ENCODE results near the gene PEX13. TPM values are rescaled to one million over a fixed set of nuclear protein-coding genes. Genes with fewer than 3 reads are reported as not detected.
"Not testable (repeated sequence)": the region's sequence is repeated elsewhere in the genome, so short reads cannot be mapped to it uniquely, and the experiment has no call there.

PEX13 gene
- total RNA-seq, 1 donor from 2014 or later = 23.4 TPM

DNA sequence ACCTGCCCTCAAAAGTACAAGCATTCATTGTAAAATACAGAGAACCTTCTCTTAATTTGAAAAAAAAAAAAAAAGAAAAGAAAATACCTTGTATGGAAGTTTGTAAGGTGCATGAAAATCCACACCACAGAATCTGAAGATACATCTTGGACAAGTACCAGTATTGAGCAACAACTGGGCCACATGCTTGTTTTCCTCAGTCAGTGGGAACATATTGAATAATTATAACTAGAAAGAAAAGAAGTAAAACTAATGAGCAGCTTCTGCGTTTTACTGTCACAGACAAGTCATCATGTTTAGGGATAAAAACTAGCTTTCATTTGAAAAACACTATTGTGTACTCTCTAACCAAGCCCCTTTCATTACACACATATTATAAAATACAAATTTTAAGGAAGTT lies 5.8 kb upstream of the PEX13 start:
- no peak for DNase-seq
- intact Hi-C loops (cut with micrococcal nuclease) = no loop called here
- H3K27me3 ChIP-seq (ENCODE audit: low read depth) = no peaks in the 10 kb centered on the region
- H3K9me3 ChIP-seq (replicated peaks) = no peaks in the 10 kb centered on the region
- peaks cover 16% of the 10 kb centered on the region for H3K4me1 ChIP-seq
- peaks cover 6% of the 10 kb centered on the region for H3K36me3 ChIP-seq
- TF ChIP-seq, protein P1, sequence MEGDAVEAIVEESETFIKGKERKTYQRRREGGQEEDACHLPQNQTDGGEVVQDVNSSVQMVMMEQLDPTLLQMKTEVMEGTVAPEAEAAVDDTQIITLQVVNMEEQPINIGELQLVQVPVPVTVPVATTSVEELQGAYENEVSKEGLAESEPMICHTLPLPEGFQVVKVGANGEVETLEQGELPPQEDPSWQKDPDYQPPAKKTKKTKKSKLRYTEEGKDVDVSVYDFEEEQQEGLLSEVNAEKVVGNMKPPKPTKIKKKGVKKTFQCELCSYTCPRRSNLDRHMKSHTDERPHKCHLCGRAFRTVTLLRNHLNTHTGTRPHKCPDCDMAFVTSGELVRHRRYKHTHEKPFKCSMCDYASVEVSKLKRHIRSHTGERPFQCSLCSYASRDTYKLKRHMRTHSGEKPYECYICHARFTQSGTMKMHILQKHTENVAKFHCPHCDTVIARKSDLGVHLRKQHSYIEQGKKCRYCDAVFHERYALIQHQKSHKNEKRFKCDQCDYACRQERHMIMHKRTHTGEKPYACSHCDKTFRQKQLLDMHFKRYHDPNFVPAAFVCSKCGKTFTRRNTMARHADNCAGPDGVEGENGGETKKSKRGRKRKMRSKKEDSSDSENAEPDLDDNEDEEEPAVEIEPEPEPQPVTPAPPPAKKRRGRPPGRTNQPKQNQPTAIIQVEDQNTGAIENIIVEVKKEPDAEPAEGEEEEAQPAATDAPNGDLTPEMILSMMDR (IDR thresholded peaks at IDR 0.05; ENCODE audit: borderline replicate concordance) = no peak
- H3K27ac ChIP-seq (replicated peaks) = no peak overlapping the region
- no peak overlapping the region for H3K4me3 ChIP-seq

DNA sequence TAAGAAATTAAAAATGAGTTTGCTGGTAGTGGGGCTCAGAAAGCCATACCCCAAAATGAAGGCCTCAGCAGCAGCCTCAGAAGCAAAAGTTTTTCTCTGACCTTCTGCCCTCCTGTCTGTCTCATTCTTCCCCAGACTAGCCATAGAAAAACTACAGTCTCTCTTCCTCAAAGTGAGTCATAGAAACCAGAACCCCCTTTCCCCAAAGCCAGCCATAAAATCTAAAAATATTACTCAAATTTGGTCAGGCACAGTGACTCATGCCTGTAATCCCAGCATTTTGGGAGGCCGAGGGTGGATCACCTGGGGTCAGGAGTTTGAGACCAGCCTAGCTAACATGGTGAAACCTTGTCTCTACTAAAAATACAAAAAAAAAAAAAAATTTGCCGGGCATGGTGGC lies 5.2 kb upstream of the PEX13 start:
- H3K27me3 ChIP-seq (ENCODE audit: low read depth); H3K27ac ChIP-seq (replicated peaks); H3K4me3 ChIP-seq; H3K36me3 ChIP-seq; intact Hi-C loops (cut with micrococcal nuclease); DNase-seq; H3K9me3 ChIP-seq (replicated peaks): not testable (repeated sequence)
- peaks cover 23% of the 10 kb centered on the region for H3K4me1 ChIP-seq

DNA sequence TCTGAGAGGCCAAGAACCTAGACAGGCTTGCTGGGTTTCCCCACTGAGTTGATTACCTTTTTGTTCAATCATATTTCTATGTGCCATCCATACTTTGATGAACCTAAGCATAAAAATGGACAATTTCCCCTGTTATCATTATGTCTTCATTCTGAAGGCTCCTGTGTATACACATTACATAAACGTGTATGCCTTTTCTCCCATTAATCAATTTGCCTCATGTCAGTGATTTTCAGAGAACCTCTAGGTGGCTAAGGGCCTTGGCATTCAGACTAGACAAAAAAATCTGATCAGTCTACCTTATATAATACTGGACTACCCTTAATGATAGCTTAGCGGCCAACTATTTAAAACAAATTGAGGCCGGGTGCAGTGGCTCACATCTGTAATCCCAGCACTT lies 4.1 kb upstream of the PEX13 start:
- H3K4me1 ChIP-seq = peaks cover 34% of the 10 kb centered on the region
- intact Hi-C loops (cut with micrococcal nuclease) = no loop called here
- TF ChIP-seq, protein P1 (IDR thresholded peaks at IDR 0.05; ENCODE audit: borderline replicate concordance) = no peak

DNA sequence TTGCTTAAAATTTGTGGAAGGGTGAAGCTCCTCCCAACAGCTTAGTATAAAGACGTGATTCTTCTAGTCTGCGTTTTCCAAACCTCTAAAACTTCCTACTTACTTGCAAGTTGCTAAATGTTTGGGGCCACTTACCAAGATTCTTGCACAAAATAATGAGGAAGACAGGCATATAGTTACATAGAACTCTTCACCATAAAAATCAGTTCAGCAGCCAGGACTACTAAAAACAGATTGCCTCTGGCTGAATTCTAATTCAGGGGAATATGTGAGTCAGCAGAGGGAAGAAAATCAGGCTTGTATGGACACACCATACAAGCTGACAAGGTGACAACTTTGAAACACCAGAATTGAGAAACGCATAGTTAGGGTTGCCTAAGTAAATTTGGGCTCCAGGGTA lies 2.8 kb upstream of the PEX13 start:
- intact Hi-C loops (cut with micrococcal nuclease) = no loop called here
- TF ChIP-seq, protein P1 (IDR thresholded peaks at IDR 0.05; ENCODE audit: borderline replicate concordance) = no peak

More for the DNA sequence above, 4.1 kb upstream of the PEX13 start:
- peaks cover 3% of the 10 kb centered on the region for H3K36me3 ChIP-seq
- DNase-seq = no peak
- no peak overlapping the region for H3K27ac ChIP-seq (replicated peaks)
- H3K4me3 ChIP-seq = no peak overlapping the region
- H3K9me3 ChIP-seq (replicated peaks) = no peaks in the 10 kb centered on the region
- H3K27me3 ChIP-seq (ENCODE audit: low read depth) = no peaks in the 10 kb centered on the region

DNA sequence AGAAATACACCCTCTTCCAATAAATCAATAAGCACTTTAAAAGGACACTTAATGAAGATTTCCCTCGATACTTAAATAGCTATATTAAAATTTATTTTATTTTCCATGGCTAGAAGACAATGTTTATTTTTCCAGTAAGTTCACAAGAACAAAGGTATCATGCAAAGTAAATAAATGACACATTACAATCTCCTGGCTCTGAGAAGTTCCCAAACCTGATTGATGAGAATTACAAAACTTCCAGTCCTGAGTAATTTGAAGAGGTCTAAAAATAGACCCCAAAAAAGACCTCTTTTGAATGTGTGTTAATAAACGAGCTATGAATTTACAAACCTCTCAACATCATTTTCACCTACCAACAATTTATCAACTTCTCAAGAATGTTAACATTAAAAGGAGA lies 1.5 kb upstream of the PEX13 start:
- Histone ChIP-seq H3K27ac (replicated peaks) (no peak overlapping the region), H3K36me3 (peaks cover under 1% of the 10 kb centered on the region)
- intact Hi-C loops (cut with micrococcal nuclease) = no loop called here

More for the DNA sequence above, 2.8 kb upstream of the PEX13 start:
- H3K27ac ChIP-seq (replicated peaks) = no peak overlapping the region
- DNase-seq = no peak
- no peaks in the 10 kb centered on the region for H3K27me3 ChIP-seq (ENCODE audit: low read depth)
- H3K4me3 ChIP-seq = no peak overlapping the region
- H3K36me3 ChIP-seq = no peaks in the 10 kb centered on the region
- no peaks in the 10 kb centered on the region for H3K9me3 ChIP-seq (replicated peaks)
- H3K4me1 ChIP-seq = peaks cover 47% of the 10 kb centered on the region

DNA sequence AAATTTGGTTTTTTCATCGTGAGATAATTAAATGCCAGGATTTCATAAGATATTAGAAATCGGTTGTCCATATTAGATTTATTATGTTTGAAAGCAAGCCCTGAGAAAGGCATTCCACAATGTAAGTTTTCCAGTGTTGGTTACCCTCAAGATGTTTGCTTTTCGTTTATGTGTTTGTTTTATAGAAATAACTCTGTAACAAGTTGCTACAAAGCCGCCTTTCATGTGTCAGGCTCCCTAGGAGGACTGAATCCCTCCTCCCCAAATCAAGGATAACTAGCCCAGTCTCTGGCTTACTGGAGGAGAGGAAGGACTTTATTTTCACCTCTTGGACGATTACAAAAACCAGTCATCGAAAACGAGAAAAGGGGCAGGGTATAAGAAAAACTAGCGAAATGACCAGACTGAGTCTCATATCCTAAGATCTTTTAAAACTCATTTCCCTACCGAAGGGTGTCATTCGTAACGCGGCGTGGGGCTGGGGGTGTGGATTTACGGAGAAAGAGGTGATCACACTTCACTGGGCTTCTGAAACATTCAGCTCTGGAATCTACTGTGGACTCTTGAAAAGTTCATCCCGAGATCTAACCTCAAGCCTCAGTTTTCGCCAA lies 1.0 kb upstream of the PEX13 start:
- peak overlapping the region; percentile 97 for H3K4me3 ChIP-seq
- no peak for DNase-seq
- no peaks in the 10 kb centered on the region for H3K27me3 ChIP-seq (ENCODE audit: low read depth)
- intact Hi-C loops (cut with micrococcal nuclease) = no loop called here
- no peaks in the 10 kb centered on the region for H3K9me3 ChIP-seq (replicated peaks)
- peaks cover 5% of the 10 kb centered on the region for H3K36me3 ChIP-seq
- TF ChIP-seq, protein P1 (IDR thresholded peaks at IDR 0.05; ENCODE audit: borderline replicate concordance) = no peak
- peaks cover 63% of the 10 kb centered on the region for H3K4me1 ChIP-seq
- H3K27ac ChIP-seq (replicated peaks) = peak overlapping the region; percentile 93

More for the DNA sequence above, 1.5 kb upstream of the PEX13 start:
- TF ChIP-seq, protein P1 (IDR thresholded peaks at IDR 0.05; ENCODE audit: borderline replicate concordance) = no peak
- Histone ChIP-seq H3K4me3 (peak overlapping the region; percentile 97), H3K4me1 (peaks cover 58% of the 10 kb centered on the region), H3K27me3 (ENCODE audit: low read depth) (no peaks in the 10 kb centered on the region), H3K9me3 (replicated peaks) (no peaks in the 10 kb centered on the region)
- no peak for DNase-seq

Measured in left ventricle myocardium inferior (tissue), 1 donor.